ENCODE results near the gene RGS9BP.

GRCh38 chr19:32642771-32643170, 32.9 kb upstream of the RGS9BP start:
- TF ChIP-seq EZH2 (IDR thresholded peaks at IDR 0.05; ENCODE audit: low read depth) = no peak
- TF ChIP-seq CTCF (conservative IDR thresholded peaks at IDR 0.05) = no peak
